Psoas muscle (tissue), 8 donors: ENCODE data around the gene EPB41L4B. TPM values are rescaled to one million over a fixed set of nuclear protein-coding genes. Genes with fewer than 3 reads are reported as not detected.

Source experiments
- ATAC-seq, 4 donors: fragments of 200-7000 bp; cut with Tn5 transposase; one replicate each; pipeline ENCODE4 v1.9.1; 2020; ENCODE audit warnings: moderate library complexity in 3 of 4, mild to moderate bottlenecking in 2 of 4
- DNase-seq, 2 donors: peaks; one replicate each; pipeline ENCODE4 v3.0.0-alpha.2; 2020
- H3K27ac ChIP-seq: fragments of 200-600 bp; one replicate; pipeline ENCODE4 v1.8.0; 2022
- H3K27me3 ChIP-seq, 3 donors: fragments of 200-600 bp in 1 of 3; one replicate each; pipeline versions ENCODE4 v1.6.1 to v1.8.0; 2013 to 2022; ENCODE audit warnings: low read length in 2 of 3, mild to moderate bottlenecking in 2 of 3, moderate library complexity in 1 of 3; ENCODE audit not compliant: insufficient read depth in 3 of 3
- H3K36me3 ChIP-seq, 2 donors: fragments of 200-600 bp in 1 of 2; one replicate each; pipeline versions ENCODE4 v1.6.1 to v1.8.0; 2013 to 2022; ENCODE audit warnings: low read depth in 1 of 2, mild to moderate bottlenecking in 1 of 2, moderate library complexity in 1 of 2; ENCODE audit not compliant: insufficient read depth in 1 of 2
- H3K4me1 ChIP-seq: fragments of 200-600 bp; one replicate; pipeline ENCODE4 v1.8.0; 2022
- H3K4me3 ChIP-seq: fragments of 200-600 bp; one replicate; pipeline ENCODE4 v1.8.0; 2022; ENCODE audit warnings: mild to moderate bottlenecking
- H3K9me3 ChIP-seq: fragments of 200-600 bp; one replicate; pipeline ENCODE4 v1.8.0; 2022
- WGBS, 3 donors: extraction: QIAGEN DNeasy Blood & Tissue Kit; methylation state at CpG; one replicate each; pipeline versions ENCODE4 v1.1.6 to v1.1.7; 2013; 5-methylcytosine and 5-hydroxymethylcytosine counted together
- intact Hi-C, 2 donors: fragments of 100-400 bp; cut with DNase I; formaldehyde crosslinking; loops; one replicate each; pipeline versions ENCODE4 v1.11.0 to v1.14.2; 2022
- polyA plus RNA-seq, 3 donors: library from polyadenylated mRNA; stranded (reverse); fragments of 200-250 nt; gene quantifications; one replicate each; pipeline ENCODE4 v1.2.3, GENCODE V29; 2013
- total RNA-seq, 4 donors: library from RNA; stranded (reverse); fragmentation: NEBNext Ultra II Directional in 2 of 4; extraction: Animal tissue kit (Norgen Biotek cat#: 25700) in 2 of 4; gene quantifications; one replicate each; pipeline versions ENCODE4 v1.2.1 to v1.2.4, GENCODE V29; 2021 to 2023
- TF ChIP-seq, protein P1 (sequence below): fragments of 200-600 bp; IDR thresholded peaks from one replicate; pipeline ENCODE4 v1.8.0; 2022; ENCODE audit warnings: antibody characterized with exemption
- donor health status: healthy with polysubstance abuse.
- donor health status: DM: no; HTN: no; CAD: no; lungs with moderate emphysema.
- donor health status: Bipolar disorder and iron deficiency.
- donor health status: healthy.
- donor health status: DM: yes; HTN: yes; CAD: no.
- donor health status: DM: no; HTN: no; CAD: no.
- donor health status: DM: no; HTN: no; CAD: no.
- donor health status: DM: yes; HTN: yes; CAD: no.

EPB41L4B gene
- total and polyA plus RNA-seq, 7 donors, result 0.33 to 4.6 (median 1.8) TPM

DNA sequence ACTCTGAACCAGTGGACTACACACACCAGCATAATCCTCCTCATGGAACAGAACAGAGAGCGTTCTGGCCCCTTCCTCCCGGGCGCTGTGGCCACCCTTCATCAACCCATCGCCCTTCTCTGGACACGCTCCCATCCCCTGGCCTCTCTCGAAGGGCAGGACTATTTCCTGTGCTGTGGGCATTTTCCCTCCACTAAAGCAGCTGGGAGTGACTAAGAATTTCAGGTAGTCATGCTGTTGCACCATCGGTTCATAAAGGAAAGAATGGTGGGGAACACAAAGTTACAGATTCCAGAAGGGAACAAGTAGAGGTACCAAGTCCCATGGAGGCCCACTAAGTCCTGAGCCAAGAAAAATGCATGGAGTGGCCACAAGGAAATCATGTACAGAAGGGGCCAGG is 68.6 kb downstream of the EPB41L4B start:
- 93 to 96% (median 94%) methylated on average over 7 of the region's 7 CpGs for WGBS, 3 donors

DNA sequence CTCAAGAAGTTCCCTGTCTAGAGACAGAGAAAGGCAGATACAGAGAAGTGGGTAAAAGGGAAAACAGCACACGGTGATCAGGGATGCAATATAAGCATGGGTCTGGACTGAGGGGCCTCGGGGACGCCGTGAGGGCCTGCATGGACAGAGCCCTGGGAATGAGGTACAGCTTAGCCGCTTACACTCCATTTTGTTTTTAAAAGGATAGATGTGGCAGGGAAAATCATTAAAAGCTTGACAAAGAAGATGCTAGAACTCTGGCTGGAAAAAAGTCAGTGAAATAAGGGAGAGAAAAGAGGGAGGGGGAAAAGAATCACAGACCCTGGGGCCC is 69.1 kb downstream of the EPB41L4B start:
- intact Hi-C loops, result no loop called here

More for the DNA sequence above, 68.6 kb downstream of the EPB41L4B start:
- H3K27me3 ChIP-seq, result no peaks in the 10 kb centered on the region
- no peaks in the 10 kb centered on the region for H3K4me1 ChIP-seq
- no peaks in the 10 kb centered on the region for H3K9me3 ChIP-seq
- DNase-seq (no peak), ATAC-seq (no peak)
- TF ChIP-seq, protein P1, sequence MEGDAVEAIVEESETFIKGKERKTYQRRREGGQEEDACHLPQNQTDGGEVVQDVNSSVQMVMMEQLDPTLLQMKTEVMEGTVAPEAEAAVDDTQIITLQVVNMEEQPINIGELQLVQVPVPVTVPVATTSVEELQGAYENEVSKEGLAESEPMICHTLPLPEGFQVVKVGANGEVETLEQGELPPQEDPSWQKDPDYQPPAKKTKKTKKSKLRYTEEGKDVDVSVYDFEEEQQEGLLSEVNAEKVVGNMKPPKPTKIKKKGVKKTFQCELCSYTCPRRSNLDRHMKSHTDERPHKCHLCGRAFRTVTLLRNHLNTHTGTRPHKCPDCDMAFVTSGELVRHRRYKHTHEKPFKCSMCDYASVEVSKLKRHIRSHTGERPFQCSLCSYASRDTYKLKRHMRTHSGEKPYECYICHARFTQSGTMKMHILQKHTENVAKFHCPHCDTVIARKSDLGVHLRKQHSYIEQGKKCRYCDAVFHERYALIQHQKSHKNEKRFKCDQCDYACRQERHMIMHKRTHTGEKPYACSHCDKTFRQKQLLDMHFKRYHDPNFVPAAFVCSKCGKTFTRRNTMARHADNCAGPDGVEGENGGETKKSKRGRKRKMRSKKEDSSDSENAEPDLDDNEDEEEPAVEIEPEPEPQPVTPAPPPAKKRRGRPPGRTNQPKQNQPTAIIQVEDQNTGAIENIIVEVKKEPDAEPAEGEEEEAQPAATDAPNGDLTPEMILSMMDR, result no peak
- no peak overlapping the region for H3K4me3 ChIP-seq
- intact Hi-C loops, result no loop called here
- H3K27ac ChIP-seq, result no peak overlapping the region
- no peaks in the 10 kb centered on the region for H3K36me3 ChIP-seq

DNA sequence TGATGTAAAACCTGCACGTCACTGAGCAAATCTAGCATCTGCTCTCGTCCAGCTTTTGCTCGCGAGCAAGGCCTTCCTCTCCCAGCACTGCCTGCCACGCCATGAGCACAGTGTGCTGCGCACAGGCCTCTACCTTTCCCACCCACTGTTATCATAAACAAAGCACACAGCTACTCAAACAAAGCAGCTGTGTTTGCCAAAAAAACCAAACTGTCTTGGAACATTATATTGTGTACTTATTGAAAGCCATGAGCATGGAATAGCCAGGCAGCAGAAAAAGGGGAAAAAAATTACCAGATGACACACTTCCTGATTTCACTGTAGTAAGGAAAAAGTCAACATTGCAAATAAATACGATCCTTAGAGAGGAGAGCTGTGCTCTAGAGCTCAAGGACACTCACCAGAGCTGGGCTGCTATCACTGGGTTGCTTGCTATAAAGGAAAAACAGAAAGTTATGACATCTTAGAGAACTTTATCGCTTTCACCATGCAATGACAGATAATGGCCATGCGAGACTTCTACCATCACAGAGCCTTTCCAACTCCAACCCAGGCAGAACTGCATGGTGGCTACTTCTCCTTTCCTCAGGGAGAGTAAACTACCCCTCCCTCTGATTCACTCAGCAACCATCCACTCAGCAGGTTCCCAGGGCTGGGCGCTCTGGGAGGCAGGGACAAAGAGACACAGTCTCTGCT is 69.6 kb downstream of the EPB41L4B start:
- ATAC-seq (no peak), DNase-seq (no peak)
- intact Hi-C loops, result no loop called here
- Histone ChIP-seq H3K27me3 (no peaks in the 10 kb centered on the region), H3K36me3 (no peaks in the 10 kb centered on the region), H3K4me3 (no peak overlapping the region), H3K27ac (no peak overlapping the region), H3K9me3 (no peaks in the 10 kb centered on the region), H3K4me1 (no peaks in the 10 kb centered on the region)
- WGBS, 3 donors, result 85 to 86% (median 86%) methylated on average over 10 of the region's 10 CpGs
- TF ChIP-seq, protein P1, result no peak

More for the DNA sequence above, 69.1 kb downstream of the EPB41L4B start:
- Histone ChIP-seq H3K9me3 (no peaks in the 10 kb centered on the region), H3K36me3 (no peaks in the 10 kb centered on the region), H3K27me3 (no peaks in the 10 kb centered on the region), H3K27ac (no peak overlapping the region), H3K4me3 (no peak overlapping the region), H3K4me1 (no peaks in the 10 kb centered on the region)
- ATAC-seq, result no peak
- DNase-seq, result no peak
- 84 to 94% (median 90%) methylated on average over 5 of the region's 5 CpGs for WGBS, 3 donors
- TF ChIP-seq, protein P1, result no peak

DNA sequence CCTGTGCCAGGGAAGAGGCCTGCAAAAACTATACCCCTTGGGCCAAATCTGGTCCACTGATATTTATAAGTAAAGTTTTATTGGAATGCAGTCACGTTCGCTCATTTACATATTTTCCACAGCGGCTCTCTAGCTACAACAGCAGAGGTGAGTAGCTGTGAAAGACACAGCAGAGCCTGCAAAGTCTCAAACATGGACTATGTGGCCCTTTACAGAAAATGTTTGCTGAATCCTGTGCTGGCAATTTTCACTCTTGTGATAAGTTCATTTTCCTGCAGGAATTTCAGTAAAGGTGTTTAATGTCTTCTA is 70.1 kb downstream of the EPB41L4B start:
- TF ChIP-seq, protein P1, result no peak
- 89 to 92% (median 89%) methylated on average over 3 of the region's 3 CpGs for WGBS, 3 donors
- H3K4me1 ChIP-seq, result no peaks in the 10 kb centered on the region
- DNase-seq (no peak), ATAC-seq (no peak)
- no peak overlapping the region for H3K4me3 ChIP-seq
- H3K27ac ChIP-seq, result no peak overlapping the region
- H3K36me3 ChIP-seq, result no peaks in the 10 kb centered on the region
- no peaks in the 10 kb centered on the region for H3K9me3 ChIP-seq
- intact Hi-C loops, result no loop called here
- no peaks in the 10 kb centered on the region for H3K27me3 ChIP-seq

DNA sequence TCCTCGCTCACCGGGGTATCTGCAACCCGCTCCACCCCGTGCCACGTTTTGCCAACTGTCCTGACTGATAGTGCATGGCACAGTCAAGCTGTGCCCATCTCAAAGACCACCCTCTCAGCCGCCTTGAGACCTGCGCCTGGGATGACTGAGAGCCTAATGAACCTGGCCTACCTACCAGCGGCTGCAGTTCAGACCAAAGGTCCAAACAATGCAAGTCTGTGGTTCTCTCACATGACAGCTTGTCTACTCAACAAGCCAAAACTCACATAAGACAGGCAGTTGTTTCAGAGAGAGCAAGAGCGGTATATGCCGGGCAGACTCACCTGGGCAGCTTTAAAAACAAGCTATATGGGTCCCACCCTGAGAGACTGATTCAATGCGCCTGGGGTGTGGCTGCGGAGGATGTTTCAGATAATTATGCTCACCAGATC is 70.5 kb downstream of the EPB41L4B start:
- whole genome bisulfite sequencing, 3 donors, result 93 to 96% (median 93%) methylated on average over 11 to 12 of the region's 12 CpGs
- intact Hi-C loops, result no loop called here
- Histone ChIP-seq H3K4me3 (no peak overlapping the region), H3K4me1 (no peaks in the 10 kb centered on the region), H3K36me3 (no peaks in the 10 kb centered on the region), H3K27ac (no peak overlapping the region), H3K9me3 (no peaks in the 10 kb centered on the region), H3K27me3 (no peaks in the 10 kb centered on the region)
- DNase-seq (no peak), ATAC-seq (no peak)
- TF ChIP-seq, protein P1, result no peak
